Measurements from ENCODE around the gene CAMK4.

Gene CAMK4

GRCh38 chr5:111507276-111507675 lies 283.1 kb downstream of the CAMK4 start:
- DNase-seq = no peak

- DNase-seq = no peak
Observed at GRCh38 chr5:111509119-111509518, 284.9 kb downstream of the CAMK4 start.

GRCh38 chr5:111511174-111511830 lies 287.1 kb downstream of the CAMK4 start:
- DNase-seq = no peak

- DNase-seq = no peak
Observed at GRCh38 chr5:111511831-111512374, 287.7 kb downstream of the CAMK4 start.

GRCh38 chr5:111512375-111513130 lies 288.4 kb downstream of the CAMK4 start, which contains the start of gene STARD4:
STARD4 (minus strand) TSS chr5:111512535; CDS start chr5:111507433, 5,102 bp downstream.
- peak; percentile 36 for DNase-seq

- no peak for DNase-seq
Observed at GRCh38 chr5:111513131-111513520, 288.9 kb downstream of the CAMK4 start.

- no peak for DNase-seq
Observed at GRCh38 chr5:111514087-111514486, 289.9 kb downstream of the CAMK4 start.

- no peak for DNase-seq
Observed at GRCh38 chr5:111517853-111518501, 293.8 kb downstream of the CAMK4 start.

- no peak for DNase-seq
Observed at GRCh38 chr5:111518777-111519176, 294.6 kb downstream of the CAMK4 start.

- no peak for DNase-seq
Observed at GRCh38 chr5:111520908-111521307, 296.7 kb downstream of the CAMK4 start.

- DNase-seq = no peak
Observed at GRCh38 chr5:111528056-111528455, 303.9 kb downstream of the CAMK4 start.

GRCh38 chr5:111530298-111530740 lies 306.1 kb downstream of the CAMK4 start:
- DNase-seq = peak; percentile 14

- DNase-seq = no peak
Observed at GRCh38 chr5:111532886-111533582, 308.9 kb downstream of the CAMK4 start.

- no peak for DNase-seq
Observed at GRCh38 chr5:111535879-111536549, 311.8 kb downstream of the CAMK4 start.

- no peak for DNase-seq
Observed at GRCh38 chr5:111537141-111538024, 313.2 kb downstream of the CAMK4 start.
